SH-SY5Y (cell line): ENCODE measurements around the gene KRT3.

Experiments used
- GATA2 ChIP-seq: IDR thresholded peaks from 2 replicates; pipeline ENCODE4 v1.6.1; 2011; ENCODE audit warnings: mild to moderate bottlenecking, low read depth, low read length
- GATA3 ChIP-seq: IDR thresholded peaks from 2 replicates; pipeline ENCODE4 v1.6.1; 2011; ENCODE audit warnings: low read depth, mild to moderate bottlenecking, low read length, moderate library complexity

DNA sequence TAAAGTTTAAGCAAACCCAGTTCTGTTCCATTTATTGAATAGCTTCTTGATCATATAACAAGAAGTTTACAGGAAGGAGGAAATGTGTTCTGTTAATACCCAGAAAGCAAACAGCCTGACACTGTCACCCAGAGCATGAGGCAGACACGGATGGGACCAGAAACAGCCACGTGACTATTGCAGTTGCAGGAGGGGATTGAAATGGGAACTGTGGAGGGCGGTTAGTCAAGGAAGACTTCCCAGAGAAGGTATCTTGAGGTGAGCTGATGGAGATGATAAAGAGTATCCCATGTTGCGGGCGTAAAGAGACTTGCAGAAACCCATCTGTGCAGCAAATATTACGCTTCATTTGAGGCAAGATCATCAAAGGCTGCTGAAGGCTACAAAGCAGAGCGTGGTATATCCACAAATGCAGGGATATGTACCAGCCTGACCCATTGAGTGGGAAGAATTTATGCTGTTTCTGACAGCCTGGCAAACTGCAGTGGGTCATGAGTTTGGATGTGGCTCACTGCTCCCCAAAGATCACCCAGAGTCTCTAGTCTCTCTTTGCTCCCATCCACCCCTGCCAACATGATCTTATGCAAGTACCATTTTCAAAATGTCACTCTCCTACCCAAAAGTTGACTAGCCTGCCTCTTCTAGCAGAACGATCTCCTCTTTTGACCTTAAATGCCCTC is 39.5 kb downstream of the KRT3 start:
- no peak for TF ChIP-seq GATA2
- TF ChIP-seq GATA3, result no peak
